ENCODE results near the gene SFMBT2.

DNA sequence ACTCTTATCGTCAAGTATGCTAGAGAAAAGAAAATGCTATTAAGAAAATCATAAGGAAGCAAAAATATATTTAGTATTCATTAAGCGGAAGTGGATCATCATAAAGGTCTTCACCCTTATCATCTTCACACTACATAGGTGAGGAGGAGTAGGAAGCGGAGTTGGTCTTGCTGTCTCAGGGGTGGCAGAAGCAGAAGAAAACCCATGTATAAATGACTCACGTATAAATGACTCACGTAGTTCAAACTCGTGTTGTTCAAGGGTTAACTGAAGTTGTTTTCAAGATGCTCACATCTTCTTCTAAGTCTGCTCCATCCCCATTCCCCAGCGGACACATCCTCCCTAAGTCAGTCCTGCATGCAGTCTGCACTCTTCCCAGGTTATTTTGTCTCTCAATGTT is 72.4 kb downstream of the SFMBT2 start:
- TF ChIP-seq, protein P1, sequence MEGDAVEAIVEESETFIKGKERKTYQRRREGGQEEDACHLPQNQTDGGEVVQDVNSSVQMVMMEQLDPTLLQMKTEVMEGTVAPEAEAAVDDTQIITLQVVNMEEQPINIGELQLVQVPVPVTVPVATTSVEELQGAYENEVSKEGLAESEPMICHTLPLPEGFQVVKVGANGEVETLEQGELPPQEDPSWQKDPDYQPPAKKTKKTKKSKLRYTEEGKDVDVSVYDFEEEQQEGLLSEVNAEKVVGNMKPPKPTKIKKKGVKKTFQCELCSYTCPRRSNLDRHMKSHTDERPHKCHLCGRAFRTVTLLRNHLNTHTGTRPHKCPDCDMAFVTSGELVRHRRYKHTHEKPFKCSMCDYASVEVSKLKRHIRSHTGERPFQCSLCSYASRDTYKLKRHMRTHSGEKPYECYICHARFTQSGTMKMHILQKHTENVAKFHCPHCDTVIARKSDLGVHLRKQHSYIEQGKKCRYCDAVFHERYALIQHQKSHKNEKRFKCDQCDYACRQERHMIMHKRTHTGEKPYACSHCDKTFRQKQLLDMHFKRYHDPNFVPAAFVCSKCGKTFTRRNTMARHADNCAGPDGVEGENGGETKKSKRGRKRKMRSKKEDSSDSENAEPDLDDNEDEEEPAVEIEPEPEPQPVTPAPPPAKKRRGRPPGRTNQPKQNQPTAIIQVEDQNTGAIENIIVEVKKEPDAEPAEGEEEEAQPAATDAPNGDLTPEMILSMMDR (IDR thresholded peaks at IDR 0.05) = no peak
- TF ChIP-seq FOXP1 (CRISPR knock-in tag; IDR thresholded peaks at IDR 0.05; ENCODE audit: borderline replicate concordance) (no peak), PRRX2 (CRISPR knock-in tag; IDR thresholded peaks at IDR 0.05) (no peak), SMAD3 (CRISPR knock-in tag; IDR thresholded peaks at IDR 0.05; ENCODE audit: borderline replicate concordance) (no peak), IRF2 (CRISPR knock-in tag; IDR thresholded peaks at IDR 0.05; ENCODE audit: borderline replicate concordance, low read depth) (no peak), JUN (CRISPR knock-in tag; IDR thresholded peaks at IDR 0.05) (no peak), SP1 (CRISPR knock-in tag; conservative IDR thresholded peaks at IDR 0.05) (no peak), GTF2I (CRISPR knock-in tag; conservative IDR thresholded peaks at IDR 0.05) (no peak), FOXK1 (CRISPR knock-in tag; IDR thresholded peaks at IDR 0.05) (no peak)
- TF ChIP-seq, protein P2, sequence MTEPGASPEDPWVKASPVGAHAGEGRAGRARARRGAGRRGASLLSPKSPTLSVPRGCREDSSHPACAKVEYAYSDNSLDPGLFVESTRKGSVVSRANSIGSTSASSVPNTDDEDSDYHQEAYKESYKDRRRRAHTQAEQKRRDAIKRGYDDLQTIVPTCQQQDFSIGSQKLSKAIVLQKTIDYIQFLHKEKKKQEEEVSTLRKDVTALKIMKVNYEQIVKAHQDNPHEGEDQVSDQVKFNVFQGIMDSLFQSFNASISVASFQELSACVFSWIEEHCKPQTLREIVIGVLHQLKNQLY (CRISPR knock-in tag; IDR thresholded peaks at IDR 0.05) = no peak
- TF ChIP-seq, protein P3, sequence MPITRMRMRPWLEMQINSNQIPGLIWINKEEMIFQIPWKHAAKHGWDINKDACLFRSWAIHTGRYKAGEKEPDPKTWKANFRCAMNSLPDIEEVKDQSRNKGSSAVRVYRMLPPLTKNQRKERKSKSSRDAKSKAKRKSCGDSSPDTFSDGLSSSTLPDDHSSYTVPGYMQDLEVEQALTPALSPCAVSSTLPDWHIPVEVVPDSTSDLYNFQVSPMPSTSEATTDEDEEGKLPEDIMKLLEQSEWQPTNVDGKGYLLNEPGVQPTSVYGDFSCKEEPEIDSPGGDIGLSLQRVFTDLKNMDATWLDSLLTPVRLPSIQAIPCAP (CRISPR knock-in tag; IDR thresholded peaks at IDR 0.05) = no peak
